NCI-H82 treated with DMSO at 0.1 percent for 48 hours (cell line): ENCODE results near the gene TRIM9.
"Not testable (repeated sequence)": the region's sequence is repeated elsewhere in the genome, so short reads cannot be mapped to it uniquely, and the experiment has no call there.

ENCODE experiments used
- DNase-seq: peaks from one replicate; lab custom pipeline; 2025; ENCODE audit not compliant: unreplicated experiment; lab: John Stamatoyannopoulos, UW

The TRIM9 gene

GRCh38 chr14:51006324-51006723 lies 88.6 kb downstream of the TRIM9 start:
- no peak for DNase-seq

- peak; percentile 36 for DNase-seq
Measured at GRCh38 chr14:51004801-51005526, 89.9 kb downstream of the TRIM9 start.

GRCh38 chr14:51004352-51004800 lies 90.5 kb downstream of the TRIM9 start:
- no peak for DNase-seq

GRCh38 chr14:51002406-51002999 lies 92.4 kb downstream of the TRIM9 start:
- no peak for DNase-seq

GRCh38 chr14:51000566-51000965 lies 94.3 kb downstream of the TRIM9 start:
- no peak for DNase-seq

GRCh38 chr14:50999726-51000125 lies 95.2 kb downstream of the TRIM9 start:
- no peak for DNase-seq

- no peak for DNase-seq
Measured at GRCh38 chr14:50998612-50999011, 96.3 kb downstream of the TRIM9 start.

- DNase-seq: no peak
Measured at GRCh38 chr14:50997712-50998111, 97.2 kb downstream of the TRIM9 start.

- DNase-seq: not testable (repeated sequence)
Measured at GRCh38 chr14:50994158-50994557, 100.7 kb downstream of the TRIM9 start.

GRCh38 chr14:50985859-50986331 lies 109.0 kb downstream of the TRIM9 start:
- DNase-seq: no peak

- no peak for DNase-seq
Measured at GRCh38 chr14:50985124-50985858, 109.6 kb downstream of the TRIM9 start.

- no peak for DNase-seq
Measured at GRCh38 chr14:50984036-50984710, 110.7 kb downstream of the TRIM9 start.

- DNase-seq: no peak
Measured at GRCh38 chr14:50979941-50980850, 114.7 kb downstream of the TRIM9 start.

GRCh38 chr14:50978888-50979287 lies 116.0 kb downstream of the TRIM9 start:
- no peak for DNase-seq

- no peak for DNase-seq
Measured at GRCh38 chr14:50978529-50978871, 116.4 kb downstream of the TRIM9 start.

GRCh38 chr14:50977863-50978528 lies 116.9 kb downstream of the TRIM9 start:
- DNase-seq: no peak

GRCh38 chr14:50974118-50974517 lies 120.8 kb downstream of the TRIM9 start:
- DNase-seq: no peak

GRCh38 chr14:50972734-50973133 lies 122.2 kb downstream of the TRIM9 start:
- DNase-seq: no peak

GRCh38 chr14:50970886-50971781 lies 123.8 kb downstream of the TRIM9 start:
- peak; percentile 27 for DNase-seq
